ENCODE data around the gene TM7SF2.
A peak's percentile ranks its signal among the peaks of the same experiment; 100 is the strongest.

TM7SF2 gene

GRCh38 chr11:65090628-65091027 lies 21.0 kb upstream of the TM7SF2 start:
- DNase-seq = no peak

DNA sequence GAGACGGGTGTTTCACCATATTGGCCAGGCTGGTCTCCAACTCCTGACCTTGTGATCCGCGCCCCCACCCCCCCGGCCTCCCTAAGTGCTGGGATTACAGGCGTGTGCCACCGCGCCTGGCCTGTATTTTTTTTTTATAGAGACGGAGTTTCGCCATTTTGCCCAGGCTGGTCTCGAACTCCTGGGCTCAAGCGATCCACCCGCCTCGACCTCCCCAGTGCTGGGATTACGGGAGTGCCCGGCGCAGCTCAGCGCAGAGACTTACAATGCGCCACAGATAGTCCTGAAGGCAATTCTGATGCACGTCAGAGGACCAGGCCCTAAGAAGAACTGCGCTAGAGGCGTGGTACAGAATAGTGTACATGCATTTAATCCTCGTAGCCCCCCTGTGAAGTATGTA lies 16.2 kb upstream of the TM7SF2 start:
- DNase-seq = no peak

GRCh38 chr11:65095974-65096806 lies 15.5 kb upstream of the TM7SF2 start, which contains the start of gene VPS51:
Gene VPS51 (plus strand): TSS chr11:65096214. CDS start chr11:65096251, 37 bp downstream.
- DNase-seq = peak; percentile 81

- no peak for DNase-seq
Observed at GRCh38 chr11:65096926-65097325, 14.7 kb upstream of the TM7SF2 start.

DNA sequence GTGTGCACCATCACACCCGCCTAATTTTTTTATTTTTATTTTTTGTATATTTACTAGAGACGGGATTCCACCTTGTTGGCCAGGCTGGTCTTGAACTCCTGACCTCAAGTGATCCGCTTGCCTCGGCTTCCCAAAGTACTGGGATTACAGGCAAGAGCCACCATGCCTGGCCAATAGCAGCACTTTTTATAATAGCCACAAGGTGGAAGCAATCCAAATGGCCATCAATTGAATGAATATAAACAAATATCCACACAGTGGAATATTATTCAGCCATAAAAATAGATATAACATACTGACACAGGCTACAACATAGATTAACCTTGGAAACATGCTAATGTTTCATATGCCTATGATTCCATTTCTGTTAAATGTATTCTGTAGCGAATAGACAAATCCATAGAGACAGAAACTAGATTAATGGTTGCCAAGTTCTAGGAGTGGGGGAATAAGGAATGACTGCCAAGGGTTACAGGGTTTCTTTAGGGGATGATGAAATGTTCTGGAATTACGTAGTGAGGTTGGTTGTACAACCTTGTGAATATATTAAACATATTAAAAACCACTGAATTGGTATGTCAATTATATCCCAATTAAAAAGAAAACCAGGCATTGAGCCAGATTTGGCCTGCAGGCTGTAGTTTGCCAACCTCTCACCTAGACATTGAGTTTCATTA lies 10.9 kb upstream of the TM7SF2 start:
- no peak for DNase-seq

DNA sequence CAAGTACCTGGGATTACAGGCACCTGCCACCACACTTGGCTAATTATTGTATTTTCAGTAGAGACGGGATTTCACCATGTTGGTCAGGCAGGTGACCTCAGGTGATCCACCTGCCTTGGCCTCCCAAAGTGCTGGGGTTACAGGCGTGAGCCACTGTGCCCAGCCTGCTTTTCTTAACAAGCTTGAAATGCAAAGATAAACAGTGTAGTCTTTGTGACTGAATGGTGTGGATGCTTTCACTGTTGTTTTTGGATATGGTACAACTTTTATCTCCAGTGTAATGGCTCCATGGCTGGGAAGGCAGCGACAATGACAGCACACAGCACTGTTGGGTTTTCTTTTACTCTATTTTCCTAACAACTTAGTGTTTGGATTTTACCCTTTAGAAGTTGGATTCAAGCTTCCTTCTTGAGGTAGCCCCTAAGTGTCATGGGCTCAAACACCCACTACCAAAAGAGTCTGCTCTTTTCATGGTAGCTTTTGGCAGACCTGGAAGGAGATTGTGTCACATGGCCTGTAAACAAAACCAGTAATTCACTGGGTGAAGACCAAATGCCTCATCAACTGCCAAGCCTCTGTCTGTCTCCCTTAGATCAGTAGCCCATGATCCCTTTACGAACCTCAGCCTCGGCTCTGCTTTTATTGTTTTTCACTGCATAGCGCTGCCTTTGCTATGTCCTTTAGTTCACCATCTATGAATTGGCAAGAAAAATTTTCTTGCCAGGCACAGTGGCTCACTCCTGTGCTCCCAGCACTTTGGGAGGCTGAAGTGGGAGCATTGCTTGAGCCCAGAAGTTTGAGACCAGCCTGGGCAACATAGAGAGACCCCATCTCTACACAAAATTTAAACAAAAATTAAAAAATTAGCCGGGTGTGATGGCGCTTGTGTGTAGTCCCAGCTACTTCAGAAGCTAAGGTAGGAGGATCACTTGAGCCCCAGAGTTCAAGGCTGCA lies 9.3 kb upstream of the TM7SF2 start:
- DNase-seq = no peak

DNA sequence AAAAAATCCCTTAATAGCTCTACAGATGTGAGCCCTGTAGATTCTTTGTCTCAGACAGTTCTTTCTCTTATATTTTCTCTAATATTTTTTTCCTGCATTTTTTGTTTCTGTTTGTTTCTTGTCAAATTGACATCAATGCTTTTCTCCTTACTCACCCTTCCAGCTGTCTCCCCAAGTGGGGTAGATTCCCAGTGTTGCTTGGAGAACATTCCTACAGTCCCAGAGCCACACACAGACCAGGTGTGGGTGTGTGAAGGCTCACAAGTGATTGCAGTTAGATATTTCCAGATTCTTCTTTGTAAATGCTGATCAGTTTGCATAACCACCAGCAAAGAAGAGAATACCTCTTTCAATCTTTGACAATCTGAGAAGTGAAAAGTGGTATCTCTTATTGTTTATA lies 8.2 kb upstream of the TM7SF2 start:
- no peak for DNase-seq

- DNase-seq = no peak
Observed at GRCh38 chr11:65104628-65105027, 7.0 kb upstream of the TM7SF2 start.

DNA sequence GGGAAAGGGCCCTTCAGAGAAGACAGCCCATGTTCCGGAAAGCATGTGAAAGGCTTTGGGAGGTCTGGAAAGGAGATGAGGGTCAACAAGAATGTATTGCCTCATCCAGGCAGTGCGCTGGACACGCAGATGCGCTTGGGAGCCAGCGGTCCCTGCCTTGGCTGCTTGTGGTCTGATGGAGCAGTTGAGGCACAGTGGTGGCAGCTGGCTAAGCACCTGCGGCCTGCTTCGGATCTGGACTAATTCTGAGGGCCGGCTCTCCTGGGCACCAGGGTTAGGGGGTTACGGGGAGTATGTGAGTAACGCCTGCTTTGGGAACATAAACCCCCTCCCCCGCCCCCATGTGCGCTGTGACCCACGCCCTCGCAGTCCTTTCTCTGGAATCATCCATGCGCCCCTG lies 4.6 kb upstream of the TM7SF2 start:
- no peak for DNase-seq

GRCh38 chr11:65107751-65108468 lies 3.8 kb upstream of the TM7SF2 start:
- DNase-seq = no peak

DNA sequence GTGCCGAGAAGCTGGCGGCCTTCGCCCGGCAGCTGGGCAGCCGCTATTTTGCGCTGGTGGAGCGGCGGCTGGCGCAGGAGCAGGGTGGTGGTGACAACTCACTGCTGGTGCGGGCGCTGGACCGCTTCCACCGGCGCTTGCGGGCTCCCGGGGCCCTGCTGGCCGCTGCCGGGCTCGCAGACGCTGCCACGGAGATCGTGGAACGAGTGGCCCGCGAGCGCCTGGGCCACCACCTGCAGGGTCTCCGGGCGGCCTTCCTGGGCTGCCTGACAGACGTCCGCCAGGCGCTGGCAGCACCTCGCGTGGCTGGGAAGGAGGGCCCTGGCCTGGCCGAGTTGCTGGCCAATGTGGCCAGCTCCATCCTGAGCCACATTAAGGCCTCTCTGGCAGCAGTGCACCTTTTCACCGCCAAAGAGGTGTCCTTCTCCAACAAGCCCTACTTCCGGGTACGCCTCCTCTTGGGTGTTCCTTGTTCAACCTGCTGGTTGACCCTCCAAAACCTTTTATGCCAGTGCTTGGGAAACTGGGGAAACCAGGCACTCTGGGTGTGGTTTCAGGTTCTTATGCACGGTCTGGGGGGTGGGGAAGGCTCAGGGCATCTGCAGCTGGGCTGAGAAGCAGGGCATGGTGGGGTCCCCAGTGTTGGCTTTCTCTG lies 3.1 kb upstream of the TM7SF2 start:
- DNase-seq = no peak

DNA sequence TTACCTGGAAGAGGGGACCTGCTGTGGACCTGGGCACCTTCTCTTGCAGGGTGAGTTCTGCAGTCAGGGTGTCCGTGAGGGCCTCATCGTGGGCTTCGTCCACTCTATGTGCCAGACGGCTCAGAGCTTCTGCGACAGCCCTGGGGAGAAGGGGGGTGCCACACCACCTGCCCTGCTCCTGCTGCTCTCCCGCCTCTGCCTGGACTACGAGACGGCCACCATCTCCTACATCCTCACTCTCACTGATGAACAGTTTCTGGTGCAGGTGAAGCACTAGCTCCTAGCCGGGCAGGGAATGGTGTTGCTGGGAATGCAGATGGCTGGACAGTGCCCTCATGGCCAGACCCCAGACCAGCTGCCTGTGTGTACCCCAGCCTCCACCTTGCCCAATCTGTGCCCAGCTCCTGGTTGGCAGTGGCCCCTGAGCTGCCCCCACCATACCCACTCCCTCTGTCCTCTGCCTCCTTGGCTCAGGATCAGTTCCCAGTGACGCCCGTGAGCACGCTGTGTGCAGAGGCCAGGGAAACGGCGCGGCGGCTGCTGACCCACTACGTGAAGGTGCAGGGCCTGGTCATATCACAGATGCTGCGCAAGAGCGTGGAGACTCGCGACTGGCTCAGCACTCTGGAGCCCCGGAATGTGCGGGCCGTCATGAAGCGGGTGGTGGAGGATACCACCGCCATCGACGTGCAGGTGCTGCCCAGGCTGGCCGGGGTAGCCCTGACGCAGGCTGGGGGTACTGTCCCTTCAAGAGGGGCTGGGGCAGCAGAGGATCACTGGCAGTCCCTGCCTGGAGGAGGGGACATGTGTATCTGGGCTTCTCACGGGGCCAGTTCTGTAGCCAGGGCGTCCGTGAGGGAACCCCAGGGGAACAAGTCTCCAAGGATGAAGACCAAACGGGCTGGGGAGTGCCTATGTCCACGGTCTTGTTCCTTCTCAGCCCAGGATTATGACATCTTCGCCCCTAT lies 2.2 kb upstream of the TM7SF2 start:
- no peak for DNase-seq

DNA sequence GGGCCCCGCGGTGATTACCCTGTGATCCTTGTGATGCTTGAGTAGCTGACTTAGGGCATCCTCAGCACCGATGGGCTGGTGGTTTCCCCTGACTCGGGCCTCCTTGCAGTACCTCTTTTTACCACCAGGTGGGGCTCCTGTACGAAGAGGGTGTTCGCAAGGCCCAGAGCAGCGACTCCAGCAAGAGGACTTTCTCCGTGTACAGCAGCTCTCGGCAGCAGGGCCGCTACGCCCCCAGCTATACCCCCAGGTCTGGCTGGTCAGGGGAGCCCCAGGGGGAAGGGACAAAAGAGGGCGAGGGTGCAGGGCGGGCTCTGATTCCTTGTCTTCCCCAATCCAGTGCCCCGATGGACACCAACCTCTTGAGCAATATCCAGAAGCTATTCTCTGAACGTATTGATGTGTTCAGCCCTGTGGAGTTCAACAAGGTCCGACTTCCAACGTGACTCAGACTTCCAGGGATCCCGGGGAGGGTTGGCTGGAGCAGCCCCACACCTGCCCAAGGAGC lies 1.3 kb upstream of the TM7SF2 start:
- peak; percentile 97 for DNase-seq

- DNase-seq = no peak
Observed at GRCh38 chr11:65111159-65111743, 421 bp upstream of the TM7SF2 start.

GRCh38 chr11:65112546-65113360 lies 1.1 kb downstream of the TM7SF2 start:
- DNase-seq = peak; percentile 79

DNA sequence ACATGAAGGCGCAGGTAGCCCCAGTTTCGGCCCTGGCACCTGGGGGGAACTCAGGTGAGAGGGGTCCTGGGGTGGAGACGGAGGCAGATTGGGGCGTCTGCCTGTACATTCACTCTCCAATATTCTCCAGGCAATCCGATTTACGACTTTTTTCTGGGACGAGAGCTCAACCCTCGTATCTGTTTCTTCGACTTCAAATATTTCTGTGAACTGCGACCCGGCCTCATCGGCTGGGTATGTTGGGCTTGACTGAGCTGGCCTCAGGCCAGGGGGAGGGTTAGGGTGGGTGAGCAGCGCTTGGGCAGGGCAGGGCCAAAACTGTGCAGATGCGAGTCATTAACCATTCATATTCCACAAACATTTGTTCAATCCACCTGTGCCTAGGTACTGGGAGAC lies 1.7 kb downstream of the TM7SF2 start:
- no peak for DNase-seq

DNA sequence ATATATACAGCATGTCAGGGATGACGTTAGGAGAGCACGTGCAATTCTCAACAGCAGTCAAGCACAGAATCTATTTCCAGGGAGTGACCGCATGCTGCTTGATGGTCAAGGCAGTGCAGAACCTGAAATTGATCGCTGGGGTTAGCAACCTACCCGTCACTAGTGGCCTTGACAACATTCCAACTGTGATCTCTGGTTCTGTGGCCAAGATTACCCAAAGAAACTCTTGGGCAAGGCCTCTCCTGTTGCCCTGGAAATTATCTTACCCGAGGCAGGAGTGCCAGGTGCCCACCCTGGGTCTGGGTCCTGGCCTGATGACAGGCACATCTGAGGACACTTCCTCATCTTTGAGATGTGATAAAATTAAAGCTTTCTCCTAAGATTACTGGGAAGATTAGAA lies 2.2 kb downstream of the TM7SF2 start:
- no peak for DNase-seq

DNA sequence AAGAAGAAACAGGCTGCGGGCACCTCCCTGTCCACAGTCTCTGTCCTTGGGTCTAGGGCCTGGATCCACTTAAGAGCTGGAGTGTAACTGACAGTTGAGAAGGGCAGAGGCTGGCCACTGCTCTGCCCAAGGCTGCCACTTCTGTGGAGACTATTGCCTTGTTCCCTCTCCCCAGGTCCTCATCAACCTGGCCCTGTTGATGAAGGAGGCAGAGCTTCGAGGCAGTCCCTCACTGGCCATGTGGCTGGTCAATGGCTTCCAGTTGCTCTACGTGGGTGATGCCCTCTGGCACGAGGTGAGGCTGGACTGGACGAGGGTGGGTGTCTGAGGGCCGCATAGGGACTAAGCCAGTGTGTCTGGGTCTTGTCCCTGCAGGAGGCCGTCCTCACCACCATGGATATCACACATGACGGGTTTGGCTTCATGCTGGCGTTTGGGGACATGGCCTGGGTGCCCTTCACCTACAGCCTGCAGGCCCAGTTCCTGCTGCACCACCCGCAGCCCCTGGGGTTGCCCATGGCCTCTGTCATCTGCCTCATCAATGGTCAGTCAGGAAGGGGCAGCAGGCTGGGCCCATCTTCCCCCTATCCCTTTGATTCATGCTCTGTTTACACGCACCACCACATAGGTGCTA lies 3.0 kb downstream of the TM7SF2 start:
- no peak for DNase-seq

Data from activated CD8-positive, alpha-beta memory T cell treated with anti-CD3 and anti-CD28 coated beads, Interleukin-2, amount 50 U/mL, for 4 hours (primary cell).